Measurements from ENCODE around the gene MAGI2.

MAGI2 gene

DNA sequence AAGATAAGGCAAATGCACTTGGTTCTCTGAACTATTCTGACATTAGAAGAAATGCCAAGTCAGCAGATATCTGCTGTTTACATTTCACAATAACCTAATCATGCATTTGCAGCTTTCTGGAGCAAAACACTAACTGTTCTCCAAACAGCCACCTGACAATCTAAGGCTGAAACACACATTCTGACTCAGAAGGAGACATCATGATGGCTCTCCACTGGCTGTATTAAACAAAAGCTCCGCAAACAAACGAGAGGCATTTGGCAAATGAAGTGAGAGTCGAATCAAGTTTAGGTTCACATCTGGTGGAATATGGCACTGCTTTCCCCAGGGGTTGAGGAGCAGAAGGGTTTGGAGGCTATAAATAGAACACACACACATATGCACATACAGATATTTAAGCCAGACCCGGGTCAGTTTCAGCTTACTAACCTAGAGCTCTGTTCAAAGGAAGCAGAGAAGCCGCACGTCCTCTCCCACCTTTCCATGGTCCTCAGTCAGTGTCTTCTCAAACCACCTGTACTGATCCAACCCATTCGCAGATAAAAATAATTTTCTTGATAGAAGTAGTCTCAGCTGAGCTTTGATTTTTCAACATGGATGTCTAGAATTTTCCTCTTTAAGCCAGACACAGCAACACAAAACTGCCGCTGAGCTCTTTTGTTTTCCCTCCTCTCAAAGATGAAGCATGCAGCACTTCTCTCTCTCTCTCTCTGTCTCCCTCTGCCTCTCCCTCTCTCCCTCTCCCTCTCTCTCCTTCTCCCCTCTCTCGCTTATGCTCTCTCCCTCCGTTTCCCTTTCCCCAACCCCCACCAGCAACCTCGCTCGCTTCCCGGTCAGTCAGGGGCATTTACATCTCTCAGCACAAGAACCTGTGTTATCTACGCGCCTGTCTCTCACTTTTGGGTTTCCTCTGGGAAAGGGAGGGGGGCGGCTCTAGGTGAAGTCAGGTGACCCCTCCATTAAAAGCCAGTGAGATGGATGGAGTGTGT is 682.8 kb downstream of the MAGI2 start:
- no peak for DNase-seq

DNA sequence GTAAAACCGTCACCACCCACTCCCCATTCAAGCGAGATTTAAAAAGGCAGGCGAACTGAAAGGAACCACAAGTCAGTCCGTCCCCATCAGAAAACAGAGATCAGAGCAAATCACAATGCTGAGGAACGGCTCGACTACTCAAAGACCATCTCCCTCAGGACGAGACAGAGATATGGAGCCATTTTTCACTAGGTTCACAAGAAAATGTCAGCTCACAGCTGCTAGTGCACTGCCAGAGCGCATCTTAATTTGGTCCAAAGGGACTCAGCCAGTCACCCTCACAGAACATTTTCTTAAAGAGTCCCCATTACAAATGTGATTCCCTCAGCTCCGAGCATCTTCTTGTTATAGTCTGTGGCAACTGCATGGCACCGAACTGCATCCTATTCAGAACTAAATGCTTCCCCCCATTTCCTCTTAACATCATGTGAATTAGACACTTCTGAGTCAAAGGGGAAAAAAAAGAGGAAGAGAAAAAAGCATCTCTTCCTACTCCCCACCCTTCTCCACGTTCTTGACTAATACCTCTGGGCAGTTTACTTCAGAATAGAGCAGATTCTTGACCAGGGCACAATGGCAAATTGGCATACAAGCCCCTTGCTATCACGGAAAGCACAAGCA is 683.9 kb downstream of the MAGI2 start:
- DNase-seq, result no peak

DNA sequence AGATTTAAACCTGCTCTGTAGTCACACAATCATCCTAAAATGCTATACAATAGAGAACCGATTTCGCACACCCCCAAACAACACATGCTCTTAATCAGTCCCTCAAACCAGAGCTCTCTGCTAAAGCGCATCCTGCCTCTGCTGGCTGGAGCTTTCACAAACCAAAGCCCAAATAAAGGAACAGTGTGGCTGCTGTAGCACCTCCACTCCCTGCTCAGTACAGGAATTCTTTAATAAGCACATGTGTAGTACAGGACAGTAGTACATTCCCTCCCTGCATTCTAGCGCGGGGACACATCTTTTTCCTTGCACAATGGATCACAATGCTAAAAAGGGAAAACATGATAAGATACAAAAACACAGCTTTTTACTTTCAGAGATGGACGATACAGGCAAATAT is 684.6 kb downstream of the MAGI2 start:
- DNase-seq, result no peak

DNA sequence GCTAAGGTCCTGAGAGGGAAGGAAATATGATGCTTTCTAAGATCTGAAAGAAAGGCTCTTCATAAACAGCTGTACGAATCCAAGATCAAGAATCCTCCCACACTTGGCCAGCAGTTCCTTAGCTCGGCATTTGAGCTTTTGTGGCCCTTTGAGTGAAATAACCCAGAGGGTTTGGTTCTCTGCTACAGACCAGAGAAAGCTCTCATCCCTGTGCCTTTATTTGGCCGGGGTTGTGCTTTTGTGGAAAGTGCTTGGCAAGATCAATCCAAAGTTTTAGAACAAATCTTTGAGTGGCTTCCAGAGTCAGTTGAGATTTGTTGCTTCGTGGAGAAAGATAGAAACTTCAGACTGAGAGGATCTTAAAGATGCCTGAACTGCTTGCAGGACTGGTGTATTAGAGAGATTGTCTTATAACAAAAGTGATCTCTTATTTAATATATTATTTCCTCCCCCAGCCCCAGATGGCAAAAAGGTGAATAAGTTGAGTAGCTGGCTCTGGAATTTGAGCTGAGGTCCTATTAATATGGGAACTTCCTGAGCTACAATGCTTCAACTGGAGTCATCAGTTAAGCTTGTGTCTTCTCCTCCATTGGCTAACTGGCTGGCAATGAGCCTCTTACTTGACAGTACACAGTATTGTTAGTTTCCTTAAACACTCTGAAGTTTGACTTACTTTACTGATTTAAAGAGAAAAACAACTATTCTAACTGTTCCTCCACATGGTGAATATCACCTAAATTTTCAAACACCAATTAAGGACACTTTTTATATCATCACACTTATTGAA is 687.3 kb downstream of the MAGI2 start:
- no peak for DNase-seq

DNA sequence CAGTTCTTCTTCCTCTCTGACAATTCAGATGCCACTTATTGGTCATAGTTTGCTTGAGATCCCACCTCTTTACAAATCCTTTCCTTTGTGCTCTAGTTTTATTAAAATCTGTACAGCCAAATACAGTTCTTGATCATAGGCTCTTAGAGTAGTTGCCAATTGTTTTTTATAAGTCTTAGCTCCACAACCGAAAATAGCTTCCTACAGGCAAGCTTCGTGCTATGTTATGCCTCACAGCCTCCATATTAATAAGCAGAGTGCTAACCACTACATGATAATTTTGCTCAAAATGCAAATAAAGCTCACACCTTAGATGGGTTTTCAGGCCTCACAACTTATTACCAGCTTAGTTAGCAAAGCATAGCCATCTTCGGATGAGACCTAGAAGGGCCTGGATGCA is 688.9 kb downstream of the MAGI2 start:
- no peak for DNase-seq

DNA sequence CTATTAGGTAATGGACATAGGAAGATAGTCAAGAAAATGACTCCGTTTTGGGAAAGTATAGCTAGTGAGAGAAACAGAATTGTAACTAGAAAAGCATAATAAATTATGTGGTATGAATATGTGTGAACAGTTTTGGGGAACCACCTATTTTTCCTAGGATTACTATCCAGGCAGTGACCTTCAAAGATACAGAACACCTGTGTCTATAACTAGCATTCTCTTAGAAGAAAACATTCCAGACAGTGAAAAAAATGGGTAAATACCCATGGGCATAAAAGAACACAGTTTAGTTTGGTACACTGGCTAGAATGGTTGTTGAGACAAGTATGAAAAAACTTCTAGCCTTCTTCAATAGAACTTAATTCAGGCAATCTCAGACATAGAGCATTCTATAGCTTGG is 690.8 kb downstream of the MAGI2 start:
- DNase-seq, result no peak

DNA sequence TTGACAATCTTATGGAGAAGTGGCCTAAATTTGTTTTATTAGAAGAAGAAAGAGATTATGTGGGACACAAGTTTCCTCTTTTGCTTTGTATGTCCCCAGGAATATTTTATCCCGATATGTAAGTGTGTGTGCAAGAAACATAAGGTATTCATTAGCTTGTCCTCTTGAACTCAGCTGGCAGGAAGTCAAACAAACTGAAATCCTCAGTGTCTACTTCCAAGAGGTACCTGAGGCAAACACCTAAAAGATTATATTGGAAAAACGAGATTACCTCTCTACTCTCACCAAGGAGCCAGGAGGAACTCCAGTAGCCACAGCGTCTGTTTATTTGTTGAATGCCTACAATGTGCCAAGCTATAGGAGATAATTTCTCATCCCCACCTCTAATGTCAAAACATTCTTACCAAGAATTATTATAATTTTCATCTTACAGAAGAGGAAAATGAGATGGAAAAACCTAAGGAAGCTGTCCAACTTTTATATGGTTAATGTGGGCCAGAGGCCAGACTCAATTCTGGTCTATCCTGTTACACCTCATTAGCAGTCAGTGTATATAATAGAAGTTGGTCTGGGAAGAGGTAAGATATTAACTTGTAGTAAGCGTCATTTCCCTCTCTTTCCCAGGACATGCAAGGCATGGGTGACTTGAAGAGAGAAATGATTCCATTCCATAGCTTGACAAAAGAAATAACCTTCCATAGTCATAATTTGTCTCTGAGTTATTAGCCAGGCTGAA is 692.7 kb downstream of the MAGI2 start:
- no peak for DNase-seq

DNA sequence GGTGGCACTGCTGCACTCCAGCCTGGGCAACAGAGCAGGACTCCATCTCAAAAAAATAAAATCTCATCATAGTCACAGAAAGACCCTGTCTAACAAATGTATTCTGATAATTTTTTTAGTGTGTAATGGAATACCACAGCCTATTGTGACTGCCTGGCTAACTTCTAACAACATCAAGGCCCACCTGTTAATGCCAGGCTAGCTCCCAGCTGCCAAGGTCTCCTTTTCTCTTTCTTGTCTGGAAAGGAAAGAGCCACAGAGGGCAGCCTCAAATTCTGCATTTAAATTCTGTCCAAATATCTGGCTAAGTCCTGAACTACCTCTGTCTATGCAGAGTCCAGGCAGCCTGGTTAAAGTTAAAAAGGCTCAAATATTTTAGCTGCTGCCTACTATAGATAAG is 700.9 kb downstream of the MAGI2 start:
- DNase-seq, result no peak

DNA sequence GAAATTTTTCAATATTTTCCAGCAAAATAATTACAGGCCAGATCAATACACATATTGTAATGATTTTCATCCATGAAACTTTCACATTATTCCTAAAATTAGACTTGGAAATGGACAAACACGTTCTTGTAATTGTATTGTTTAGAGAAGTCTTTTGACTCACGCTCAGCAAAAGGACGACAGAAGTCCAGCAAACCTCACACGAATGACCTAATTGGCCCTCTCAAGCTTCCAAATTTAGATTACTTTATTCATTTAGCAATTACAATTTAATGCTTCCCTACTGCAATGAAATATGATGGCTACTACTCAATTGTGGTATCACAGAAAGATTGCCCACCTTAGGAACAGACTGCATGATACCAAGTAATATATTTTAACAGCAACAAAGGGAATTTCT is 702.2 kb downstream of the MAGI2 start:
- DNase-seq, result no peak

DNA sequence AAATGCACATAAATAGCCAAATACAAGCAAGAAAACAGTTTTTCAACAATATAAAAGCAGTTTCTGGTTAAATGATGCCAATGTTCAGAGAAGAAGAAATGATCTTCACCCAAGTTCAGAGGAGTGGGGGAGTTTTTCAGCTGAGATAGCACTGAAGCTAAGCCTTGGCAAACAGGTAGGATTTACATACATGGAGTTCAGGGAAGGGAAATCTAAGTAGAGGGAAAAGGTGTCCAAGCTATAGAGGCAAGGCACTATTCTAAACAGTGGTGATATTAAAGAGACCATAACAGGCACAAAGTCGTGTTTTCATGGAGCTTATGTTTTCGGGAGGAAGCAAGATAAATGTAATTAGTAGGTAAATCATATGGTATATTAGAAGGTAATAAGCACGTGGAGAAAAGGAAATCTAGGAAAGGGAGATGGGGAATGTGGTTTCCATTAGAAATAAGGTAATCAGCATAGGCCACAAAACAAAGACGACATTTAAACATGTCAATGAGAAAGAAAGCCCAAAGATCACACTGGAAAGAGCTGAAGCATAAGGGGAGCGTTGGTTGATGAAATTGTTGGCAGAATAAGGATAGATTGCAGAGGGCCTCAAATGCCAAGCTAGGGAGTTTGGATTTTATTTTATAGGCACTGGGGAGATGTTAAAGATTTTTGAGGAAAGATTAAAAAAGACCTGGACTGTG is 704.3 kb downstream of the MAGI2 start:
- DNase-seq, result no peak

DNA sequence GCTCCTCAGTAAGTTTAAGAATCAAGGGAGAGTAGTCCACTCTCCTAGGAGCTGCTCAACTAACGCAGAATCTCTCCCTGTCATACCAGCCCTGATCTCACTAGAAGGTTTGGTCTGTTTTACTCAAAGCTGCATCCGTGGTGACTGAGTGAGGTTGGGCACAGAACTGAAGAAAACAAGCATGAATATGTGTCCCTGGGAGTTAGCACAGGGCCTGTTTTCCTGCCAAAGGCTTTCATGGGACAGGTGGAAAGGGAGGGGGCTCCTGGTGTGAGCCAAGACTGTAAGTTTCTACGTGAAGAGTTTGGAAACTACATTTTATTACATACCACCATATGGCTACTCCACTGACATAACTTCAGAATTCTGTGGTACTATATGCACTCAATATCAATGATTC is 705.9 kb downstream of the MAGI2 start:
- DNase-seq, result no peak

DNA sequence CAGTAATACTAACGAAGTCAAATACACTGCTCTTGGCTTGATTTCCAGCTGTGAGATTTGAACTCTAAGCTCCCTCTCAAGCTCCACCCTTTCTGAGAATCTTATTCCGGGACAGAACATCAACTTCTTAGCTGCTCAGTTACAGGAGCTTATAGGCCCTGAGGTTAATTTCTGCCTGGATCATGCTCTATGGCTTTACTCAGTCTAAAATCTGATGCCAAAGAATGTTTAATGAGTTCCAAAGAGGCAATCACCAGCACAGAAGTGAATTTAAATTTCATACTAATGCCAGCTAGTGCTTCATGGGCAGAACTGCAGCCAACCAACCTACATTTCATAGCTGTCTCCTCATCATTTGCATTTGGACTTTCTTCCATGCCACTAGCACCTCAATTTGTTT is 707.2 kb downstream of the MAGI2 start:
- DNase-seq, result no peak

DNA sequence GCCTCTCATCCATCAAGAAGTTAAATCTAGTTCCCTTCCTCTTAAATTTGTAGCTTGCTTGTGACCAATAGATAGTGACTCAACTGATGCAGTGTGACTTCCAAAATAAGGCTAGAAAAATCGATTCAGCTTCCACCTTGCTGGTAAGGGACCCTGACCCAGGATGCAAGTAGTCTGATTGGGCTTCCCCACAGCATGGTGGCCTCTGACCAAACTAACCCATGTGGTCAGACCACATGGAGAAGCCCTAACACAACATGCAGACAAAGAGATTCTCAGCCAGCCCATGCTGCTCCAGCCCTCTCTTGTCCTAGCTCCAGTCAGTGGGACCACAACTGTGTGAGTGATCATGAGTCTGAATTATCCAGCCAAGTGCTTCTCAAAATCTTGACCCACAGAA is 710.8 kb downstream of the MAGI2 start:
- no peak for DNase-seq

DNA sequence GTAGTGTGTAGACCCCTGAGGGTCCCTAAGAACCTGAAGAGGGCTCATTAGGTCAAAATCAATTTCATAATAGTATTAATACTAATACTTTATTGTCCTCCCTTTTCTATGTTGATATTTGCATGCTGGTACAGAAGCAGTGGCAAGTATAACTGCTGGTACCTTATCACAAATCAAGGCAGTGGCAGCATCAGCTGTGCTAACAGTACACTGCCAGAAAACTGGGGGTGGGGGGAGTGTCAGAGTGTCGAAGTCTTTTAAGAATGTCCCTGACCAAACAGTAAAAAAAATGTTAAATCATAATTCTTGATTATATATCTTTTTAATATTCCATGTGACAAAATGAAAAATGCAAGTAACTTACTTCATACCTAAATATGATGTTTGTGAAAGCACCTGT is 716.9 kb downstream of the MAGI2 start:
- DNase-seq, result no peak

DNA sequence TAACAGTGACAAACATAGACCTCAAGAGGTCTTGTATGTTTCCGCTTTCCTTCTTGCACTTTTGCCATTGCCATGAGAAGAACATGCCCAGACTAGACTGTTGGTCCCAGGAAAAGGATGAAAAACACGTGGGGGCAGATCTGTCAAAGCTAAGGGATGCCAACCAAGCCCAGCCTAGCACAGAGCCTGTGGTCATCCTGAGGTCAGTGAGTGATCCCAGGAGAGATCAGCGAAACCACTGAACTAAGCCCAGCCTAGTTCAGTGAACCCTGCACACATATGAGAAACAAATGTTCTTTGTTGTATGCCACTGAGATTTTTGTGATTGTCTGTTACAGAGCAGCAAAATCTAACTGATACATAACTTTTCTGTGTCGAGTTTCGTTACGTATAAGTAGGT is 718.8 kb downstream of the MAGI2 start:
- DNase-seq, result no peak

DNA sequence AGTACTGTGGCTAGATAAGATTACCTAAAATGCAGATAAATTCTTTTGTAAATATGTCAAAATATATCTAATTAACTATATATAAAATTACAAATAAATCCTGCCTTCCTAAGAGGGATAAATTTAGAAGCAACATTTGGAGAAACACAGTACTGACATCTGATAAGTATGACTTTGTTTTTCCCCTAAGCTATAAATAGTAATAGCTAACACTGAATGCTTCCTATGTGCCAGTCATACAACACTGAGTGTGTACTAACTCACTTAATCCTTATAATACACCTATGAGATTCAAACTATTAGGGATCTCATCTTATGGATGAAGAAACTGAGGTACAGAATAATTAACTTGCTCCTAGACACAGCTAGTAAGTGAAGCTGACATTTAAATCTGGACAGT is 733.4 kb downstream of the MAGI2 start:
- no peak for DNase-seq

DNA sequence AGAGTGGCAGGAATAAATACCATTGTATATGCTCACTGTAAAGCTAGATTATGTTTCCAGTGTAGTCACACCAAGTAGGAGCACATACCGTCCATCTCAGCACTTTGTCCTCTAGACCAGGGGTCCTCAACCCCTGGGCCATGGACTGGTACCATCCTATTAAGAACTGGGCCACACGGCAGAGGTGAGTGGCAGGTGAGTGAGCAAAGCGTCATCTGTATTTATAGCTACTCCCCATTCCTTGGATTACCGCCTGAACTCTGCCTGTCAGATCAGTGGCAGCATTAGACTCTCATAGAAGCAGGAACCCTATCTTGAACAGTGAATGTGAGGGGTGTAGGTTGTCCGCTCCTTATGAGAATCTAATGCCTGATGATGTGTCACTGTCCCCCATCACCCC is 735.3 kb downstream of the MAGI2 start:
- no peak for DNase-seq

DNA sequence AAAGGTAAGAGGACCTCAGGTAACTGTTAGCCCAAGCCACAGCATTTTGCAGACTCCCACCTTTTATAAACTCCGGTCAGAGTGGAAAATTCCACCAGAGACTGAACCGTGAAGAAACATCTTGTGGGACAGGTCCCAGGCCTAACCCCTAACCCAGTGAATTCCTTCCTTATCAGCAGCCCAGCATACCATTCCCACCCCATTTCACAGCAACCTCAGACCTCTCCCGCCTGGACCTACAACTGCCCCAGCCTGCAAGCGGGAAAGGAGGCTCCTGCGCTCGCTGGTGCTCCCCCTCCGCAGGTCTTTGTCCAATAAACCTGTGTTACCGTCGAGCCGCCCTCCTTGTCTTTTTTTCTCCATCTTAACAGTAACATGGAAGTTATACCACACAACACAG is 736.6 kb downstream of the MAGI2 start:
- DNase-seq, result no peak

DNA sequence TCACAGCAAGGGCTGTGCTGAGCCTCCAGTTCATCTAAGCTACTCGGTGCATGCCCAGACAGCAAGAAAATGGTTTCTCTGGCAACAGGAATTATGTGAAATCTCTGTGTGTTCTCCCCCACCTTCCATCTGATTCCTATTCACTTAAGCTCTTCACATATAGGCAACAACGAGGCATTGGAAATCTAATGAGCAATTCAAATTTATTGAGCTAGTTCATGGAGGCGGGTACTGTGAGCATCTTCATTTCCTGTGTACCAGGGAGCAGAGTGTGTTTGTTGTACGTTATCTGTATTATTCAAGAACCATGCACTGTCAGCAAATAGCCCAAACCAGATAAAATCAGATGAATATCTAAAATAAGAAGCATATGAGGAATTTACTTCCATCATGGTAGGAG is 739.1 kb downstream of the MAGI2 start:
- no peak for DNase-seq

DNA sequence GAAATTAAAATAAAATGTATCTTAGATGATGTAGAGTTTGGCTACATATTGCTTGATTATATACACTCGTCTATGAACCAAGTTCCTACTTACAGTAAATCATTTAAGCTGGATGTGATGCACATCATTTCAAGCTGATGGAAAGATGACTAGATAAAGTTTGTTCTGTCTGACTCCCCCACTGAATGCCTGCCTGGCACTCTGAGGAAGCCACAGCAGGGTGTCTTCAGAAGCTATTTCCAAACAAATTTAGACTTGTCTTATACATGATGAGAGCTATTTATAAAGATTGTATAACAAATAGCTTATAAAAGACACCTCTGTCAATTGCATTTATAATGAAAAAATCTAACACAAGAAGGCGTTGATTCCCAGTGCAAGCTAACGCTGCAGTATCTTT is 741.4 kb downstream of the MAGI2 start:
- no peak for DNase-seq

DNA sequence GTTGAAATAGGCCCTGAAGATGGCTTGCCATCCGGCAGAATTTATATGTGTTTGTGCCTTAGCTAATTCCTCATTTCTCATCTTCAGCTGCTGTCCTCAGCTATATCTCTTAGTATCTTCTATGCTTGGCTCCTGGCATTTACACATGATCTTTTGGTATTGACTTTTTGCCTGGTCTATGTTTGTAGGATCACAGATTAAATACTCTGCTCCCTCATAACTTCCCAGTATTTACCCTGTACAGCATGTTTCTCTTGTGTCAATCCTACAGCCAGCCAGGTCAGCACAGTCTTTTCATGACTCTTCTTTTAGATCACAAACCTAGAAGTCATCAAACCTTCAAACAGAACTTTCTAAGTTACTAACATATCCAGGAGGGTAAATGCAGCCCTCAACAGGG is 743.8 kb downstream of the MAGI2 start:
- DNase-seq, result no peak

DNA sequence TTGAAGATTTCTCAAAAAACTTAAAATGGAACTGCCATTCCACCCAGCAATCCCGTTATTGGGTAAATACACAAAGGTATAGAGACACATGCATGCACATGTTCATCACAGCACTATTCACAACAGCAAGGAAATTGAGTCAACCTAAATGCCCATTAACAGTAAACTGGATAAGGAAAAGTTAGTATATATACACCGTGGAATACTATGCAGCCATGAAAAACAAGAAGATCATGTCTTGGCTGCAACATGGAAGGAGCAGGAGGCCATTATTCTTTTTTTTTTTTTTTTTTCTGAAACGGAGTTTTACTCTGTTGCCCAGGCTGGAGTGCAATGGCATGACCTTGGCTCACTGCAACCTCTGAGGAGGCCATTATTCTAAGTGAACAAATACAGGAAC is 749.0 kb downstream of the MAGI2 start:
- DNase-seq, result no peak
